VCaP (cell line): ENCODE data around the gene VOPP1.

ENCODE experiments used
- H3K27ac ChIP-seq: fragments of 450-650 bp; 2 replicates; pipeline ENCODE4 v1.5.1; 2017
- CTCF ChIP-seq: fragments of 450-650 bp; conservative IDR thresholded peaks from 2 replicates; pipeline ENCODE4 v1.5.1; 2017; ENCODE audit warnings: mild to moderate bottlenecking, moderate library complexity

VOPP1 gene

GRCh38 chr7:55449992-55450535 lies 122.2 kb downstream of the VOPP1 start:
- no peak for TF ChIP-seq CTCF
- H3K27ac ChIP-seq = no peak overlapping the region

- no peak for TF ChIP-seq CTCF
These were observed 122.9 kb downstream of the VOPP1 start for GRCh38 chr7:55449205-55449991.

GRCh38 chr7:55448526-55448925 lies 123.8 kb downstream of the VOPP1 start:
- no peak overlapping the region for H3K27ac ChIP-seq

More at GRCh38 chr7:55449205-55449991, 122.9 kb downstream of the VOPP1 start:
- H3K27ac ChIP-seq = no peak overlapping the region

GRCh38 chr7:55444786-55445185 lies 127.5 kb downstream of the VOPP1 start:
- TF ChIP-seq CTCF = no peak
- H3K27ac ChIP-seq = peak overlapping the region; percentile 80

More at GRCh38 chr7:55448526-55448925, 123.8 kb downstream of the VOPP1 start:
- TF ChIP-seq CTCF = no peak

GRCh38 chr7:55441774-55442522 lies 130.4 kb downstream of the VOPP1 start:
- no peak overlapping the region for H3K27ac ChIP-seq
- no peak for TF ChIP-seq CTCF

- no peak overlapping the region for H3K27ac ChIP-seq
- TF ChIP-seq CTCF = no peak
These were observed 131.3 kb downstream of the VOPP1 start for GRCh38 chr7:55441002-55441401.

- no peak for TF ChIP-seq CTCF
- peak overlapping the region; percentile 49; the same call in 1 of the 2 replicates for H3K27ac ChIP-seq
These were observed 132.1 kb downstream of the VOPP1 start for GRCh38 chr7:55440040-55440690.
